HG03457 (cell line): ENCODE measurements around the gene S1PR3.

Experiments used
- ATAC-seq: cut with Tn5 transposase; IDR thresholded peaks from one replicate; pipeline ENCODE4 v1.9.1; 2021; ENCODE audit warnings: moderate number of reproducible peaks; ENCODE audit not compliant: unreplicated experiment

The S1PR3 gene

GRCh38 chr9:89036383-89036782, 45.1 kb downstream of the S1PR3 start:
- ATAC-seq = no peak

GRCh38 chr9:89036891-89037290, 45.6 kb downstream of the S1PR3 start:
- no peak for ATAC-seq

- ATAC-seq = no peak
Observed at GRCh38 chr9:89037346-89037745, 46.1 kb downstream of the S1PR3 start.

GRCh38 chr9:89037891-89038290, 46.6 kb downstream of the S1PR3 start:
- no peak for ATAC-seq

GRCh38 chr9:89038382-89039103, 47.3 kb downstream of the S1PR3 start:
- no peak for ATAC-seq

GRCh38 chr9:89039104-89039465, 47.8 kb downstream of the S1PR3 start:
- no peak for ATAC-seq

- no peak for ATAC-seq
Observed at GRCh38 chr9:89039664-89040063, 48.4 kb downstream of the S1PR3 start.

- ATAC-seq = no peak
Observed at GRCh38 chr9:89042984-89043383, 51.7 kb downstream of the S1PR3 start.

GRCh38 chr9:89044104-89044503, 52.8 kb downstream of the S1PR3 start:
- ATAC-seq = no peak

- ATAC-seq = no peak
Observed at GRCh38 chr9:89044881-89045280, 53.6 kb downstream of the S1PR3 start.

- no peak for ATAC-seq
Observed at GRCh38 chr9:89046832-89047231, 55.6 kb downstream of the S1PR3 start.

GRCh38 chr9:89047667-89048066, 56.4 kb downstream of the S1PR3 start:
- ATAC-seq = no peak

- no peak for ATAC-seq
Observed at GRCh38 chr9:89048616-89049015, 57.3 kb downstream of the S1PR3 start.

- no peak for ATAC-seq
Observed at GRCh38 chr9:89049646-89050045, 58.4 kb downstream of the S1PR3 start.

- ATAC-seq = no peak
Observed at GRCh38 chr9:89051421-89052025, 60.3 kb downstream of the S1PR3 start.

- no peak for ATAC-seq
Observed at GRCh38 chr9:89052470-89053097, 61.3 kb downstream of the S1PR3 start.

- no peak for ATAC-seq
Observed at GRCh38 chr9:89053301-89053700, 62.0 kb downstream of the S1PR3 start.
